Measurements from ENCODE around the gene PRH2. TPM values are rescaled to one million over a fixed set of nuclear protein-coding genes. Genes with fewer than 3 reads are reported as not detected.

PRH2 gene
- total and polyA plus RNA-seq, 9 of the 15 experiments (the other 6 are each of a cell fraction or from before 2014, with no cell fraction given) = 0.18 to 0.81 (median 0.24) TPM; not detected in 6

DNA sequence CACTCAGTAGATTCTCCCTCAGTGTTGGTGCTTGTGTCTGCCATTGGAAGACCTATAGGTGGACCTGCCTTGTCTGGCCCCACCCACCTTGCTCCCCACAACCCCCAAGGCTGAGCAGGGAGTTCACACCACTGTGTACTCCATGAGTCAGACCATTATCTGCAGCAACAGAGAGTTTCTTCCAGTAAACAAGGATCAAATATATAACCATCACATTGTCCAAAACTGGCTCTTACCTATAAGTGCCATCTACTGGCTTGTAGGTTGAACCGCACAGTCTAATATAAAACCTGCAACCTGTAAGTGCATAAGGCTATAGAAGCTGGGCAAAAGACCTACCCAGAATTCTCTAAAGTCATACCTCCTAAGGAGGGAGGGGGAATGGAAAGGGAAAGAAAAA lies 27.6 kb upstream of the PRH2 start (continued):
- TF ChIP-seq SRSF7 (optimal IDR thresholded peaks at IDR 0.05; ENCODE audit: low read depth, low read length) (no peak), JUN (IDR thresholded peaks at IDR 0.05; ENCODE audit: borderline replicate concordance, low read depth, low read length) (no peak), JUN (CRISPR knock-in tag; IDR thresholded peaks at IDR 0.05; ENCODE audit: borderline replicate concordance) (no peak), TCF7 (IDR thresholded peaks at IDR 0.05; ENCODE audit: borderline replicate concordance) (no peak), SRSF3 (IDR thresholded peaks at IDR 0.05; ENCODE audit: insufficient read depth, low read length) (no peak), L3MBTL2 (IDR thresholded peaks at IDR 0.05) (no peak), FOXJ3 (CRISPR knock-in tag; IDR thresholded peaks at IDR 0.05) (no peak), SMARCE1 (IDR thresholded peaks at IDR 0.05) (no peak), ZSCAN32 (CRISPR knock-in tag; IDR thresholded peaks at IDR 0.05) (no peak), SETDB1 (IDR thresholded peaks at IDR 0.05; ENCODE audit: low read length) (no peak), BDP1 (IDR thresholded peaks at IDR 0.05; ENCODE audit: insufficient read depth, insufficient read length) (no peak)
- TF ChIP-seq, protein P1, sequence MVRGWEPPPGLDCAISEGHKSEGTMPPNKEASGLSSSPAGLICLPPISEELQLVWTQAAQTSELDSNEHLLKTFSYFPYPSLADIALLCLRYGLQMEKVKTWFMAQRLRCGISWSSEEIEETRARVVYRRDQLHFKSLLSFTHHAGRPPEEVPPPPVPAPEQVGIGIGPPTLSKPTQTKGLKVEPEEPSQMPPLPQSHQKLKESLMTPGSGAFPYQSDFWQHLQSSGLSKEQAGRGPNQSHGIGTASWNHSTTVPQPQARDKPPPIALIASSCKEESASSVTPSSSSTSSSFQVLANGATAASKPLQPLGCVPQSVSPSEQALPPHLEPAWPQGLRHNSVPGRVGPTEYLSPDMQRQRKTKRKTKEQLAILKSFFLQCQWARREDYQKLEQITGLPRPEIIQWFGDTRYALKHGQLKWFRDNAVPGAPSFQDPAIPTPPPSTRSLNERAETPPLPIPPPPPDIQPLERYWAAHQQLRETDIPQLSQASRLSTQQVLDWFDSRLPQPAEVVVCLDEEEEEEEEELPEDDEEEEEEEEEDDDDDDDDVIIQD (CRISPR knock-in tag; IDR thresholded peaks at IDR 0.05) = no peak
- TF ChIP-seq, protein P2, sequence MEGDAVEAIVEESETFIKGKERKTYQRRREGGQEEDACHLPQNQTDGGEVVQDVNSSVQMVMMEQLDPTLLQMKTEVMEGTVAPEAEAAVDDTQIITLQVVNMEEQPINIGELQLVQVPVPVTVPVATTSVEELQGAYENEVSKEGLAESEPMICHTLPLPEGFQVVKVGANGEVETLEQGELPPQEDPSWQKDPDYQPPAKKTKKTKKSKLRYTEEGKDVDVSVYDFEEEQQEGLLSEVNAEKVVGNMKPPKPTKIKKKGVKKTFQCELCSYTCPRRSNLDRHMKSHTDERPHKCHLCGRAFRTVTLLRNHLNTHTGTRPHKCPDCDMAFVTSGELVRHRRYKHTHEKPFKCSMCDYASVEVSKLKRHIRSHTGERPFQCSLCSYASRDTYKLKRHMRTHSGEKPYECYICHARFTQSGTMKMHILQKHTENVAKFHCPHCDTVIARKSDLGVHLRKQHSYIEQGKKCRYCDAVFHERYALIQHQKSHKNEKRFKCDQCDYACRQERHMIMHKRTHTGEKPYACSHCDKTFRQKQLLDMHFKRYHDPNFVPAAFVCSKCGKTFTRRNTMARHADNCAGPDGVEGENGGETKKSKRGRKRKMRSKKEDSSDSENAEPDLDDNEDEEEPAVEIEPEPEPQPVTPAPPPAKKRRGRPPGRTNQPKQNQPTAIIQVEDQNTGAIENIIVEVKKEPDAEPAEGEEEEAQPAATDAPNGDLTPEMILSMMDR (IDR thresholded peaks at IDR 0.05 in 2 of 3, conservative IDR thresholded peaks at IDR 0.05 in 1 of 3; ENCODE audit: insufficient read depth in 2 of 3, low read depth in 1 of 3, low read length in 3 of 3) = peak in 2 of 3 experiments; percentile 22 to 32; a peak in 2 of 6 replicates
- TF ChIP-seq, protein P3, sequence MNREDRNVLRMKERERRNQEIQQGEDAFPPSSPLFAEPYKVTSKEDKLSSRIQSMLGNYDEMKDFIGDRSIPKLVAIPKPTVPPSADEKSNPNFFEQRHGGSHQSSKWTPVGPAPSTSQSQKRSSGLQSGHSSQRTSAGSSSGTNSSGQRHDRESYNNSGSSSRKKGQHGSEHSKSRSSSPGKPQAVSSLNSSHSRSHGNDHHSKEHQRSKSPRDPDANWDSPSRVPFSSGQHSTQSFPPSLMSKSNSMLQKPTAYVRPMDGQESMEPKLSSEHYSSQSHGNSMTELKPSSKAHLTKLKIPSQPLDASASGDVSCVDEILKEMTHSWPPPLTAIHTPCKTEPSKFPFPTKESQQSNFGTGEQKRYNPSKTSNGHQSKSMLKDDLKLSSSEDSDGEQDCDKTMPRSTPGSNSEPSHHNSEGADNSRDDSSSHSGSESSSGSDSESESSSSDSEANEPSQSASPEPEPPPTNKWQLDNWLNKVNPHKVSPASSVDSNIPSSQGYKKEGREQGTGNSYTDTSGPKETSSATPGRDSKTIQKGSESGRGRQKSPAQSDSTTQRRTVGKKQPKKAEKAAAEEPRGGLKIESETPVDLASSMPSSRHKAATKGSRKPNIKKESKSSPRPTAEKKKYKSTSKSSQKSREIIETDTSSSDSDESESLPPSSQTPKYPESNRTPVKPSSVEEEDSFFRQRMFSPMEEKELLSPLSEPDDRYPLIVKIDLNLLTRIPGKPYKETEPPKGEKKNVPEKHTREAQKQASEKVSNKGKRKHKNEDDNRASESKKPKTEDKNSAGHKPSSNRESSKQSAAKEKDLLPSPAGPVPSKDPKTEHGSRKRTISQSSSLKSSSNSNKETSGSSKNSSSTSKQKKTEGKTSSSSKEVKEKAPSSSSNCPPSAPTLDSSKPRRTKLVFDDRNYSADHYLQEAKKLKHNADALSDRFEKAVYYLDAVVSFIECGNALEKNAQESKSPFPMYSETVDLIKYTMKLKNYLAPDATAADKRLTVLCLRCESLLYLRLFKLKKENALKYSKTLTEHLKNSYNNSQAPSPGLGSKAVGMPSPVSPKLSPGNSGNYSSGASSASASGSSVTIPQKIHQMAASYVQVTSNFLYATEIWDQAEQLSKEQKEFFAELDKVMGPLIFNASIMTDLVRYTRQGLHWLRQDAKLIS (CRISPR knock-in tag; IDR thresholded peaks at IDR 0.05) = no peak

Data from K562 (cell line).